GM12801 (cell line): ENCODE measurements around the gene NDUFB10.

Experiments
- CTCF ChIP-seq: IDR thresholded peaks from one replicate; pipeline ENCODE4 v1.5.1; 2011; ENCODE audit warnings: control low read depth; ENCODE audit not compliant: insufficient read length; ENCODE audit errors: extremely low read depth

The NDUFB10 gene

GRCh38 chr16:1992704-1993317 is 33.5 kb downstream of the NDUFB10 start:
- no peak for TF ChIP-seq CTCF

- no peak for TF ChIP-seq CTCF
These were observed 34.4 kb downstream of the NDUFB10 start for GRCh38 chr16:1993731-1994131.

GRCh38 chr16:1997494-1998359 is 38.4 kb downstream of the NDUFB10 start:
- TF ChIP-seq CTCF = no peak

- no peak for TF ChIP-seq CTCF
These were observed 39.1 kb downstream of the NDUFB10 start for GRCh38 chr16:1998360-1998835.

- TF ChIP-seq CTCF = no peak
These were observed 39.8 kb downstream of the NDUFB10 start for GRCh38 chr16:1998852-1999801.

- TF ChIP-seq CTCF = no peak
These were observed 40.7 kb downstream of the NDUFB10 start for GRCh38 chr16:1999866-2000514.
